ENCODE data around the gene TMCC2. TPM values are rescaled to one million over a fixed set of nuclear protein-coding genes. Genes with fewer than 3 reads are reported as not detected.

TMCC2 gene
- polyA plus RNA-seq, 1 donor, result 11.8 TPM

GRCh38 chr1:205241366-205242030 lies 13.8 kb downstream of the TMCC2 start:
- DNase-seq, result no peak

- no peak for DNase-seq
These were observed 15.8 kb downstream of the TMCC2 start for GRCh38 chr1:205243350-205244191.

GRCh38 chr1:205244384-205244783 lies 16.6 kb downstream of the TMCC2 start:
- DNase-seq, result no peak

GRCh38 chr1:205245096-205245495 lies 17.4 kb downstream of the TMCC2 start:
- no peak for DNase-seq

GRCh38 chr1:205246351-205247119 lies 18.8 kb downstream of the TMCC2 start:
- DNase-seq, result no peak

- no peak for DNase-seq
These were observed 19.6 kb downstream of the TMCC2 start for GRCh38 chr1:205247130-205247921.

GRCh38 chr1:205248793-205249601 lies 21.3 kb downstream of the TMCC2 start:
- DNase-seq, result no peak

- DNase-seq, result no peak
These were observed 21.9 kb downstream of the TMCC2 start for GRCh38 chr1:205249651-205250050.

- no peak for DNase-seq
These were observed 23.0 kb downstream of the TMCC2 start for GRCh38 chr1:205250699-205251098.

- no peak for DNase-seq
These were observed 23.8 kb downstream of the TMCC2 start for GRCh38 chr1:205251576-205251975.

- DNase-seq, result peak; percentile 92
These were observed 28.4 kb downstream of the TMCC2 start for GRCh38 chr1:205255941-205256780.

GRCh38 chr1:205256951-205257625 lies 29.3 kb downstream of the TMCC2 start:
- DNase-seq, result no peak

- no peak for DNase-seq
These were observed 30.0 kb downstream of the TMCC2 start for GRCh38 chr1:205257735-205258134.

- no peak for DNase-seq
These were observed 30.5 kb downstream of the TMCC2 start for GRCh38 chr1:205258261-205258691.

GRCh38 chr1:205258719-205259118 lies 31.0 kb downstream of the TMCC2 start:
- no peak for DNase-seq

- DNase-seq, result no peak
These were observed 31.6 kb downstream of the TMCC2 start for GRCh38 chr1:205259324-205259832.

- DNase-seq, result no peak
These were observed 32.3 kb downstream of the TMCC2 start for GRCh38 chr1:205259998-205260397.

GRCh38 chr1:205260948-205261732 lies 33.4 kb downstream of the TMCC2 start:
- DNase-seq, result no peak
